Measurements from ENCODE around the gene FAM117B. TPM values are rescaled to one million over a fixed set of nuclear protein-coding genes. Genes with fewer than 3 reads are reported as not detected.

FAM117B gene
- total and polyA plus RNA-seq, 4 donors, result 0.65 to 3.4 (median 2.4) TPM

DNA sequence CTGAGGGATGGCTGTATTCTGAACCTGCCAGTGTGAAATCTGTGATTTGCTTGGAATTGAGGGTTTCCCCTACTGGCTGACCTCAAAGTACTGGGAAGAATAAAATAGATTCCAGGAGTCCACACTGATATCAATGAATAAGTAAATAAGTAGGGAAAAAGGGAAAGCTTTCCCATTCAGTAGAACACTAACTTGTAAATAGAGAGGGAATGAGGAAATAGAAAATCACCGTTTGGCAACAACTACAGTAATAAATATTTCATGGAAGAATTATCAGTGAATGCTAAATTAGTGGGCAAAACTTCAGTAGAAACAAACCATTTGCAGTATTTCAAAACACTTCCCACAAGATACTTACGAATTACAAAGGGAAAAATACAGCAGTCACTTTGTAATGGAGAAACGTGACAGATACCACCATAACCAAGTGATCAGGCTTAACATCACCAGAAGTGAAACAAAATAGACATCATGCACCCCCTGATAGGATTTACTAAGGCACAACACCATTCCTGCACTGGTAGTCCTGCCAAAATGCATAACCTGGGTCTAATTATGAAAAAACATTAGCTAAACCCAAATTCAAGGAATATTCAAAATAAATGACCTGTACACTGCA lies 148.3 kb downstream of the FAM117B start:
- Histone ChIP-seq H3K27ac (ENCODE audit: low read depth in 1 of 2, low read length in 2 of 2) (peak overlapping the region in 1 of 2 donors; percentile 15), H3K36me3 (ENCODE audit: control insufficient read depth in 4 of 4, insufficient read depth in 3 of 4, low read depth in 1 of 4, low read length in 3 of 4) (no peaks in the 10 kb centered on the region), H3K27me3 (ENCODE audit: control insufficient read depth in 4 of 4, insufficient read depth in 4 of 4, low read length in 3 of 4) (no peaks in the 10 kb centered on the region), H3K9me3 (ENCODE audit: control insufficient read depth in 4 of 4, low read length in 3 of 4) (no peaks in the 10 kb centered on the region), H3K9ac (ENCODE audit: low read depth in 1 of 2, low read length in 2 of 2) (no peak overlapping the region), H3K4me3 (ENCODE audit: low read depth in 1 of 3, low read length in 3 of 3) (no peak overlapping the region), H3K4me1 (ENCODE audit: control insufficient read depth in 4 of 4, insufficient read depth in 4 of 4, low read length in 3 of 4) (peaks cover 0 to 9% (median 0%) of the 10 kb centered on the region in 4 donors)
- TF ChIP-seq RAD21 (IDR thresholded peaks at IDR 0.05) (peak; percentile 20 to 34), SP1 (IDR thresholded peaks at IDR 0.05) (peak; percentile 38), HNF4A (conservative IDR thresholded peaks at IDR 0.05) (peak; percentile 39 to 66), JUND (IDR thresholded peaks at IDR 0.05) (no peak), EGR1 (IDR thresholded peaks at IDR 0.05; ENCODE audit: low read depth in 2 of 2) (no peak), FOXA2 (IDR thresholded peaks at IDR 0.05) (no peak), NR2F2 (IDR thresholded peaks at IDR 0.05) (peak; percentile 22), YY1 (IDR thresholded peaks at IDR 0.05) (no peak), FOXA1 (IDR thresholded peaks at IDR 0.05) (no peak), HNF4G (IDR thresholded peaks at IDR 0.05) (peak; percentile 24), TAF1 (conservative IDR thresholded peaks at IDR 0.05) (no peak), RXRA (IDR thresholded peaks at IDR 0.05) (peak; percentile 13 to 19), GABPA (IDR thresholded peaks at IDR 0.05 in 1 of 2, conservative IDR thresholded peaks at IDR 0.05 in 1 of 2) (no peak)
- TF ChIP-seq, protein P1, sequence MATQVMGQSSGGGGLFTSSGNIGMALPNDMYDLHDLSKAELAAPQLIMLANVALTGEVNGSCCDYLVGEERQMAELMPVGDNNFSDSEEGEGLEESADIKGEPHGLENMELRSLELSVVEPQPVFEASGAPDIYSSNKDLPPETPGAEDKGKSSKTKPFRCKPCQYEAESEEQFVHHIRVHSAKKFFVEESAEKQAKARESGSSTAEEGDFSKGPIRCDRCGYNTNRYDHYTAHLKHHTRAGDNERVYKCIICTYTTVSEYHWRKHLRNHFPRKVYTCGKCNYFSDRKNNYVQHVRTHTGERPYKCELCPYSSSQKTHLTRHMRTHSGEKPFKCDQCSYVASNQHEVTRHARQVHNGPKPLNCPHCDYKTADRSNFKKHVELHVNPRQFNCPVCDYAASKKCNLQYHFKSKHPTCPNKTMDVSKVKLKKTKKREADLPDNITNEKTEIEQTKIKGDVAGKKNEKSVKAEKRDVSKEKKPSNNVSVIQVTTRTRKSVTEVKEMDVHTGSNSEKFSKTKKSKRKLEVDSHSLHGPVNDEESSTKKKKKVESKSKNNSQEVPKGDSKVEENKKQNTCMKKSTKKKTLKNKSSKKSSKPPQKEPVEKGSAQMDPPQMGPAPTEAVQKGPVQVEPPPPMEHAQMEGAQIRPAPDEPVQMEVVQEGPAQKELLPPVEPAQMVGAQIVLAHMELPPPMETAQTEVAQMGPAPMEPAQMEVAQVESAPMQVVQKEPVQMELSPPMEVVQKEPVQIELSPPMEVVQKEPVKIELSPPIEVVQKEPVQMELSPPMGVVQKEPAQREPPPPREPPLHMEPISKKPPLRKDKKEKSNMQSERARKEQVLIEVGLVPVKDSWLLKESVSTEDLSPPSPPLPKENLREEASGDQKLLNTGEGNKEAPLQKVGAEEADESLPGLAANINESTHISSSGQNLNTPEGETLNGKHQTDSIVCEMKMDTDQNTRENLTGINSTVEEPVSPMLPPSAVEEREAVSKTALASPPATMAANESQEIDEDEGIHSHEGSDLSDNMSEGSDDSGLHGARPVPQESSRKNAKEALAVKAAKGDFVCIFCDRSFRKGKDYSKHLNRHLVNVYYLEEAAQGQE (IDR thresholded peaks at IDR 0.05), result no peak
- TF ChIP-seq, protein P2, sequence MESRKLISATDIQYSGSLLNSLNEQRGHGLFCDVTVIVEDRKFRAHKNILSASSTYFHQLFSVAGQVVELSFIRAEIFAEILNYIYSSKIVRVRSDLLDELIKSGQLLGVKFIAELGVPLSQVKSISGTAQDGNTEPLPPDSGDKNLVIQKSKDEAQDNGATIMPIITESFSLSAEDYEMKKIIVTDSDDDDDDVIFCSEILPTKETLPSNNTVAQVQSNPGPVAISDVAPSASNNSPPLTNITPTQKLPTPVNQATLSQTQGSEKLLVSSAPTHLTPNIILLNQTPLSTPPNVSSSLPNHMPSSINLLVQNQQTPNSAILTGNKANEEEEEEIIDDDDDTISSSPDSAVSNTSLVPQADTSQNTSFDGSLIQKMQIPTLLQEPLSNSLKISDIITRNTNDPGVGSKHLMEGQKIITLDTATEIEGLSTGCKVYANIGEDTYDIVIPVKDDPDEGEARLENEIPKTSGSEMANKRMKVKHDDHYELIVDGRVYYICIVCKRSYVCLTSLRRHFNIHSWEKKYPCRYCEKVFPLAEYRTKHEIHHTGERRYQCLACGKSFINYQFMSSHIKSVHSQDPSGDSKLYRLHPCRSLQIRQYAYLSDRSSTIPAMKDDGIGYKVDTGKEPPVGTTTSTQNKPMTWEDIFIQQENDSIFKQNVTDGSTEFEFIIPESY (IDR thresholded peaks at IDR 0.05), result no peak
- TF ChIP-seq, protein P3, sequence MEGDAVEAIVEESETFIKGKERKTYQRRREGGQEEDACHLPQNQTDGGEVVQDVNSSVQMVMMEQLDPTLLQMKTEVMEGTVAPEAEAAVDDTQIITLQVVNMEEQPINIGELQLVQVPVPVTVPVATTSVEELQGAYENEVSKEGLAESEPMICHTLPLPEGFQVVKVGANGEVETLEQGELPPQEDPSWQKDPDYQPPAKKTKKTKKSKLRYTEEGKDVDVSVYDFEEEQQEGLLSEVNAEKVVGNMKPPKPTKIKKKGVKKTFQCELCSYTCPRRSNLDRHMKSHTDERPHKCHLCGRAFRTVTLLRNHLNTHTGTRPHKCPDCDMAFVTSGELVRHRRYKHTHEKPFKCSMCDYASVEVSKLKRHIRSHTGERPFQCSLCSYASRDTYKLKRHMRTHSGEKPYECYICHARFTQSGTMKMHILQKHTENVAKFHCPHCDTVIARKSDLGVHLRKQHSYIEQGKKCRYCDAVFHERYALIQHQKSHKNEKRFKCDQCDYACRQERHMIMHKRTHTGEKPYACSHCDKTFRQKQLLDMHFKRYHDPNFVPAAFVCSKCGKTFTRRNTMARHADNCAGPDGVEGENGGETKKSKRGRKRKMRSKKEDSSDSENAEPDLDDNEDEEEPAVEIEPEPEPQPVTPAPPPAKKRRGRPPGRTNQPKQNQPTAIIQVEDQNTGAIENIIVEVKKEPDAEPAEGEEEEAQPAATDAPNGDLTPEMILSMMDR (IDR thresholded peaks at IDR 0.05; ENCODE audit: low read depth, low read length, missing input control), result no peak
- TF ChIP-seq, protein P4, sequence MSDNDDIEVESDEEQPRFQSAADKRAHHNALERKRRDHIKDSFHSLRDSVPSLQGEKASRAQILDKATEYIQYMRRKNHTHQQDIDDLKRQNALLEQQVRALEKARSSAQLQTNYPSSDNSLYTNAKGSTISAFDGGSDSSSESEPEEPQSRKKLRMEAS (IDR thresholded peaks at IDR 0.05), result no peak
- TF ChIP-seq, protein P5, sequence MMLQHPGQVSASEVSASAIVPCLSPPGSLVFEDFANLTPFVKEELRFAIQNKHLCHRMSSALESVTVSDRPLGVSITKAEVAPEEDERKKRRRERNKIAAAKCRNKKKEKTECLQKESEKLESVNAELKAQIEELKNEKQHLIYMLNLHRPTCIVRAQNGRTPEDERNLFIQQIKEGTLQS (IDR thresholded peaks at IDR 0.05), result no peak
- no peak for DNase-seq (ENCODE audit: low spot score)
- 36% methylated on average over 3 of the region's 3 CpGs for WGBS
